GM18858 (cell line): ENCODE measurements around the gene DENND1A.

ENCODE experiments used
- ATAC-seq: cut with Tn5 transposase; IDR thresholded peaks from one replicate; pipeline ENCODE4 v1.9.1; 2021; ENCODE audit not compliant: unreplicated experiment

DENND1A gene

GRCh38 chr9:123696476-123696875, 233.4 kb downstream of the DENND1A start:
- no peak for ATAC-seq

- ATAC-seq = no peak
Observed at GRCh38 chr9:123695386-123695785, 234.5 kb downstream of the DENND1A start.

GRCh38 chr9:123691765-123692303, 238.1 kb downstream of the DENND1A start:
- no peak for ATAC-seq

- ATAC-seq = no peak
Observed at GRCh38 chr9:123689701-123690428, 240.1 kb downstream of the DENND1A start.

GRCh38 chr9:123687246-123687751, 242.6 kb downstream of the DENND1A start:
- ATAC-seq = no peak

- ATAC-seq = no peak
Observed at GRCh38 chr9:123686829-123687192, 243.1 kb downstream of the DENND1A start.

- no peak for ATAC-seq
Observed at GRCh38 chr9:123686131-123686828, 243.6 kb downstream of the DENND1A start.

- ATAC-seq = no peak
Observed at GRCh38 chr9:123685489-123686083, 244.3 kb downstream of the DENND1A start.

- ATAC-seq = peak; percentile 58
Observed at GRCh38 chr9:123684393-123685149, 245.4 kb downstream of the DENND1A start.

GRCh38 chr9:123682746-123683145, 247.2 kb downstream of the DENND1A start:
- no peak for ATAC-seq

GRCh38 chr9:123680352-123680751, 249.6 kb downstream of the DENND1A start:
- ATAC-seq = no peak

GRCh38 chr9:123679330-123679987, 250.5 kb downstream of the DENND1A start:
- peak; percentile 88 for ATAC-seq

GRCh38 chr9:123678878-123679329, 251.0 kb downstream of the DENND1A start:
- no peak for ATAC-seq

GRCh38 chr9:123678038-123678877, 251.7 kb downstream of the DENND1A start:
- ATAC-seq = no peak

- no peak for ATAC-seq
Observed at GRCh38 chr9:123676869-123677268, 253.1 kb downstream of the DENND1A start.

GRCh38 chr9:123669346-123669745, 260.6 kb downstream of the DENND1A start:
- no peak for ATAC-seq

- no peak for ATAC-seq
Observed at GRCh38 chr9:123663529-123663928, 266.4 kb downstream of the DENND1A start.

- ATAC-seq = no peak
Observed at GRCh38 chr9:123662057-123662776, 267.7 kb downstream of the DENND1A start.
